WTC11 (cell line): ENCODE measurements around the gene DTNBP1. TPM values are rescaled to one million over a fixed set of nuclear protein-coding genes. Genes with fewer than 3 reads are reported as not detected.

Experiments
- ATAC-seq: fragments of 200-7000 bp; cut with Tn5 transposase; 2 replicates; pipeline ENCODE4 v1.10.0; 2021; ENCODE audit warnings: mild to moderate bottlenecking, moderate library complexity
- CTCF ChIA-PET: fragments of 300-600 bp; sonication (Branson Sonifier 250); formaldehyde crosslinking; loops from one replicate; lab custom pipeline; 2021; ENCODE audit warnings: antibody characterized with exemption; lab: Charles Lee
- POLR2A ChIA-PET: fragments of 350-600 bp; sonication (Branson Sonifier 250); formaldehyde crosslinking; loops from one replicate; lab custom pipeline; 2021; ENCODE audit warnings: antibody characterized with exemption; lab: Charles Lee
- DNase-seq: peaks from one replicate; pipeline ENCODE4 v3.0.0; 2021; ENCODE audit warnings: low spot score
- H3K27ac Mint-ChIP-seq: 2 replicates; pipeline ENCODE4 v1.8.0; 2021; ENCODE audit warnings: mixed read lengths
- H3K27me3 Mint-ChIP-seq: 2 replicates; pipeline ENCODE4 v1.8.0; 2021; ENCODE audit warnings: low read depth, mild to moderate bottlenecking, moderate library complexity, mixed read lengths
- H3K36me3 Mint-ChIP-seq: 2 replicates; pipeline ENCODE4 v1.8.0; 2021; ENCODE audit warnings: mixed read lengths
- H3K4me1 Mint-ChIP-seq: 2 replicates; pipeline ENCODE4 v1.8.0; 2022; ENCODE audit warnings: mixed read lengths
- H3K4me3 Mint-ChIP-seq: 2 replicates; pipeline ENCODE4 v1.8.0; 2021; ENCODE audit warnings: mild to moderate bottlenecking, moderate library complexity, mixed read lengths
- H3K9me3 Mint-ChIP-seq: 2 replicates; pipeline ENCODE4 v1.8.0; 2021; ENCODE audit warnings: mixed read lengths
- ARID4B ChIP-seq: sonication (generic); formaldehyde crosslinking; IDR thresholded peaks from 2 replicates; pipeline ENCODE4 v1.8.0; 2023; ENCODE audit warnings: missing genetic modification reagents, mild to moderate bottlenecking, borderline replicate concordance
- ATF3 ChIP-seq: sonication (generic); formaldehyde crosslinking; conservative IDR thresholded peaks from 2 replicates; pipeline ENCODE4 v1.8.1; 2022; ENCODE audit warnings: mild to moderate bottlenecking, missing genetic modification reagents
- ETV6 ChIP-seq: sonication (generic); formaldehyde crosslinking; IDR thresholded peaks from 2 replicates; pipeline ENCODE4 v1.8.1; 2022; ENCODE audit warnings: mild to moderate bottlenecking, missing genetic modification reagents
- FOXJ3 ChIP-seq: sonication (generic); formaldehyde crosslinking; IDR thresholded peaks from 2 replicates; pipeline ENCODE4 v1.9.0; 2021; ENCODE audit warnings: missing genetic modification reagents, mild to moderate bottlenecking, borderline replicate concordance
- FOXP4 ChIP-seq: sonication (generic); formaldehyde crosslinking; IDR thresholded peaks from 2 replicates; pipeline ENCODE4 v1.8.0; 2022; ENCODE audit warnings: mild to moderate bottlenecking, missing genetic modification reagents
- GABPB1 ChIP-seq: sonication (generic); formaldehyde crosslinking; IDR thresholded peaks from 2 replicates; pipeline ENCODE4 v1.8.1; 2023; ENCODE audit warnings: mild to moderate bottlenecking, missing genetic modification reagents
- HMGA2 ChIP-seq: fragments of 250-450 bp; sonication (Bioruptor Pico); IDR thresholded peaks from 2 replicates; pipeline ENCODE4 v1.4.0; 2021; ENCODE audit warnings: mild to moderate bottlenecking, moderate library complexity
- JAZF1 ChIP-seq: fragments of 250-450 bp; sonication (Bioruptor Pico); IDR thresholded peaks from 2 replicates; pipeline ENCODE4 v1.9.0; 2021; ENCODE audit warnings: moderate library complexity, mild to moderate bottlenecking, inconsistent platforms
- KAT7 ChIP-seq: sonication (generic); formaldehyde crosslinking; IDR thresholded peaks from 2 replicates; pipeline ENCODE4 v1.8.1; 2023; ENCODE audit warnings: missing genetic modification reagents, mild to moderate bottlenecking, borderline replicate concordance
- MXD4 ChIP-seq: fragments of 250-450 bp; sonication (Bioruptor Pico); IDR thresholded peaks from 2 replicates; pipeline ENCODE4 v1.8.0; 2021; ENCODE audit warnings: mild to moderate bottlenecking, moderate library complexity, borderline replicate concordance
- NFATC4 ChIP-seq: fragments of 250-450 bp; sonication (Bioruptor Pico); IDR thresholded peaks from 2 replicates; pipeline ENCODE4 v1.9.0; 2021; ENCODE audit warnings: mild to moderate bottlenecking
- NR2C2 ChIP-seq: sonication (generic); formaldehyde crosslinking; IDR thresholded peaks from 2 replicates; pipeline ENCODE4 v1.8.0; 2022; ENCODE audit warnings: mild to moderate bottlenecking, missing genetic modification reagents
- RELA ChIP-seq: sonication (generic); formaldehyde crosslinking; IDR thresholded peaks from 2 replicates; pipeline ENCODE4 v1.8.1; 2022; ENCODE audit warnings: missing genetic modification reagents, mild to moderate bottlenecking, borderline replicate concordance
- SMAD3 ChIP-seq: sonication (generic); formaldehyde crosslinking; IDR thresholded peaks from 2 replicates; pipeline ENCODE4 v1.8.0; 2022; ENCODE audit warnings: missing genetic modification reagents, mild to moderate bottlenecking, borderline replicate concordance
- SOX15 ChIP-seq: fragments of 250-450 bp; sonication (Bioruptor Pico); IDR thresholded peaks from 2 replicates; pipeline ENCODE4 v1.9.0; 2021; ENCODE audit warnings: mild to moderate bottlenecking
- TEAD4 ChIP-seq: sonication (generic); formaldehyde crosslinking; IDR thresholded peaks from 2 replicates; pipeline ENCODE4 v1.8.0; 2022; ENCODE audit warnings: mild to moderate bottlenecking, missing genetic modification reagents
- ZBTB21 ChIP-seq: sonication (generic); formaldehyde crosslinking; IDR thresholded peaks from 2 replicates; pipeline ENCODE4 v1.8.1; 2023; ENCODE audit warnings: mild to moderate bottlenecking, missing genetic modification reagents, borderline replicate concordance
- ZNF138 ChIP-seq: sonication (generic); formaldehyde crosslinking; conservative IDR thresholded peaks from 2 replicates; pipeline ENCODE4 v1.8.1; 2022; ENCODE audit warnings: mild to moderate bottlenecking, moderate library complexity, missing genetic modification reagents
- ZNF263 ChIP-seq: sonication (generic); formaldehyde crosslinking; IDR thresholded peaks from 2 replicates; pipeline ENCODE4 v1.8.1; 2022; ENCODE audit warnings: low read depth, mild to moderate bottlenecking, moderate library complexity, missing genetic modification reagents
- ZNF532 ChIP-seq: fragments of 250-450 bp; sonication (Bioruptor Pico); IDR thresholded peaks from 2 replicates; pipeline ENCODE4 v1.9.0; 2021; ENCODE audit warnings: mild to moderate bottlenecking, borderline replicate concordance
- total RNA-seq: library from RNA; stranded (reverse); gene quantifications from 3 replicates; pipeline ENCODE4 v1.2.3, GENCODE V29; 2021
- TF ChIP-seq, protein P1 (sequence below): sonication (generic); formaldehyde crosslinking; IDR thresholded peaks from 2 replicates; pipeline ENCODE4 v1.8.1; 2022; ENCODE audit warnings: mild to moderate bottlenecking, moderate library complexity, missing genetic modification reagents

DTNBP1 gene
- total RNA-seq, 1 experiment from 2014 or later: 15.1 TPM

DNA sequence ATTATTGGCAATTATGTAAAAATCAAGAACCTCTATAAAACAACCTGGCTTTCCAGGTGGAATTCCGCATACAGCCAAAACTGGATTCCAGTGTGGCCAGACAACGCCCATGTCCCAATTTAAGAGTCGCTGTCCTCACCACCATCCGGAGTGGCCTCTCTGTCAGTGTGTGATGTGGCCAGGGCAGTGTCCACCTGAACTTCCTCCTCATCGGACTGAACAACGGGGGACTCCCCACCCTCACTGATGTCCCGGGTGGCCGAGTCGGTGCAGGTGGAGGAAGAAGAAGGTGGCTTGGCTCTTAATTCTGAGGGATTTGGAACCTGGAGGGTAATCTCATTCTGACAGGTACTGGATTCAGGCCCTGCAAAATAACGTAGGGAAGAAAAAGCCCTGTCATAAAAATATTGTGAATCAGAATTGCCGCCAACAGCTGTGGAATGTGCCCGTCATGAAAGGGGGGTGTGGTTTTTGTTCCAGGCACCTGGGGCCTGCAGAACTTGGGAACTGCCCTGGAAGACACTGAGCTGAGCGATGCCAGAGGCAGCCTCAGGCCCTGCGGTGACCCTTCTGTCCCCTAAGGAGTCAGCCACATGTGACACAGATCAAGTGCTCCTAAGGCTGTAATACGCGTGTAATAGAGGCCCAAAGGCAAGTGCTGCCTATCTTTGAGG lies 139.8 kb downstream of the DTNBP1 start (continued):
- TF ChIP-seq, protein P1, sequence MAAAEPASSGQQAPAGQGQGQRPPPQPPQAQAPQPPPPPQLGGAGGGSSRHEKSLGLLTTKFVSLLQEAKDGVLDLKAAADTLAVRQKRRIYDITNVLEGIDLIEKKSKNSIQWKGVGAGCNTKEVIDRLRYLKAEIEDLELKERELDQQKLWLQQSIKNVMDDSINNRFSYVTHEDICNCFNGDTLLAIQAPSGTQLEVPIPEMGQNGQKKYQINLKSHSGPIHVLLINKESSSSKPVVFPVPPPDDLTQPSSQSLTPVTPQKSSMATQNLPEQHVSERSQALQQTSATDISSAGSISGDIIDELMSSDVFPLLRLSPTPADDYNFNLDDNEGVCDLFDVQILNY (CRISPR knock-in tag): no peak
- TF ChIP-seq NR2C2 (CRISPR knock-in tag) (0 out of 2 replicates have a peak, but pooled peaks have one; percentile 21), JAZF1 (CRISPR knock-in tag) (no peak), GABPB1 (CRISPR knock-in tag) (no peak)

DNA sequence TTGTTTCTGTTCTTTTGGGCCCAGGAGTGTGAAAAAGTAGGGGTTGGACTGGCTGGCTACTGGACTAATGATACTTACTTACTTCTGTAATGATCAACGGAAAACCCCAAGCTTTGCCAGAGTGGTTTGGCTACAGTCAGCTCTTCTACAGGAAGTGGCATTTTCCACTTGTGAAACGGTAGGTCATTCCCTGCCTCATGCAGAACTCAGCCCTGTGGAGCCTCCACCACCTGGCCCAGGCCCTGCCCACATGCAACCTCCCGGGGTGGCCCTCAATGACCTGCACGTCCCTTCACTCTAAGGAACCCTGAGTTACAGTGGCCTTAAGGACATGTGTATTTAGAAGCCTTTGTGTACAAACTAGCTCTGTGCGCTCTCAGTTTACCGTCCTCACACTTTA lies 140.4 kb downstream of the DTNBP1 start:
- Mint-ChIP-seq H3K4me3 (no peak overlapping the region), H3K9me3 (peaks cover 30% of the 10 kb centered on the region), H3K27me3 (no peaks in the 10 kb centered on the region; the same call in 1 of the 2 replicates), H3K36me3 (peaks cover 91% of the 10 kb centered on the region), H3K4me1 (peaks cover 36% of the 10 kb centered on the region), H3K27ac (peak overlapping the region; percentile 75)
- CTCF ChIA-PET: interaction anchor here (2.0 kb wide), 1 partner anchor 101 kb away, joined by 5 read pairs; no protein-coding TSS in a partner anchor
- POLR2A ChIA-PET: no interaction called here
- TF ChIP-seq ZNF532 (CRISPR knock-in tag): 0 out of 2 replicates have a peak, but pooled peaks have one; percentile 6
- no peak for TF ChIP-seq NFATC4
- TF ChIP-seq HMGA2: no peak
- 0 out of 2 replicates have a peak, but pooled peaks have one; percentile 38 for TF ChIP-seq ATF3 (CRISPR knock-in tag)
- TF ChIP-seq JAZF1 (CRISPR knock-in tag): 0 out of 2 replicates have a peak, but pooled peaks have one; percentile 11
- DNase-seq: no peak
- peak; percentile 8 for ATAC-seq

DNA sequence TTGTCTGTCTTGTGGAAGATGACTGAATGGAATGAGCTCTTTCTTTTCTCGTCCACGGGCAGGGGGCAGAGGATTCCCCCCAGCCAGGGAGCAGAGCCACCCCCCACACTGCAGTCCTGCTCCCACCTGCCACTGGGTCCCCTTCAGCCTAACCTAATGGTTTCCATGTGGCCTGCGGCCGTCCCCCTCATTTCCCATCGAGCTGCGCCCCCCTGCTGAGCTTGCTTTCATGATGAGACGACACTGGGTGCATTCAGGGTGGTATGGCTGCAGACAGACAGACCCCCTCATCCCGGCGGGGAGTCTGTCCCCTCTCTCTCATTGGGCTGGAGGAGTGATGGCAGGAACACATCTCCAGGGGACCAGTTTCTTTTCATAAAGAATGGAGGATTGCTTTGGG lies 140.8 kb downstream of the DTNBP1 start:
- peak overlapping the region; percentile 75 for H3K27ac Mint-ChIP-seq
- H3K4me3 Mint-ChIP-seq: no peak overlapping the region
- peaks cover 35% of the 10 kb centered on the region for H3K4me1 Mint-ChIP-seq
- POLR2A ChIA-PET: no interaction called here
- peaks cover 91% of the 10 kb centered on the region for H3K36me3 Mint-ChIP-seq
- ATAC-seq (no peak), DNase-seq (no peak)
- CTCF ChIA-PET: interaction anchor here (2.0 kb wide), 1 partner anchor 102 kb away, joined by 5 read pairs; no protein-coding TSS in a partner anchor
- H3K27me3 Mint-ChIP-seq: no peaks in the 10 kb centered on the region; the same call in 1 of the 2 replicates
- peaks cover 28% of the 10 kb centered on the region for H3K9me3 Mint-ChIP-seq
- TF ChIP-seq SOX15 (no peak), GABPB1 (CRISPR knock-in tag) (no peak), FOXP4 (CRISPR knock-in tag) (no peak), ZNF263 (no peak), FOXJ3 (CRISPR knock-in tag) (no peak), ZBTB21 (no peak), MXD4 (CRISPR knock-in tag) (no peak), SMAD3 (CRISPR knock-in tag) (no peak), KAT7 (CRISPR knock-in tag) (no peak), ZNF138 (CRISPR knock-in tag) (no peak), ETV6 (CRISPR knock-in tag) (no peak), RELA (CRISPR knock-in tag) (no peak), TEAD4 (no peak), ARID4B (no peak)
